A549 (cell line): ENCODE measurements around the gene NEK7. TPM values are rescaled to one million over a fixed set of nuclear protein-coding genes. Genes with fewer than 3 reads are reported as not detected.

ENCODE experiments used
- ATAC-seq, 2 experiments: fragments of 200-7000 bp in 1 of 2; fragments of >200 bp in 1 of 2; cut with Nextera tagmentation in 1 of 2; cut with Tn5 transposase in 1 of 2; 3 replicates each; pipeline versions ENCODE4 v1.8.0 to v1.9.1; 2018 to 2020; ENCODE audit warnings: mild to moderate bottlenecking in 1 of 2, moderate library complexity in 1 of 2
- CTCF ChIA-PET: fragments of 300-600 bp; sonication (Branson Sonifier 250); formaldehyde crosslinking; extraction: SDS; loops from one replicate; lab custom pipeline; 2021; ENCODE audit warnings: antibody characterized with exemption, inconsistent platforms; lab: Yijun Ruan, JAX
- POLR2A ChIA-PET: fragments of 350-600 bp; formaldehyde crosslinking; extraction: SDS; loops from one replicate; lab custom pipeline; 2021; ENCODE audit warnings: antibody characterized with exemption, inconsistent platforms; lab: Yijun Ruan, JAX
- DNase-seq, 2 experiments: peaks; one replicate each; pipeline versions ENCODE4 v3.0.0 to v3.0.0-alpha.2; 2011 to 2016; ENCODE audit warnings: low read depth in 1 of 2, low spot score in 1 of 2
- FAIRE-seq: peaks from 2 replicates; lab custom pipeline; 2011; peaks lifted over from hg19 to GRCh38; lab: Jason Lieb, UNC
- H3K27ac ChIP-seq, 2 experiments: fragments of >200 bp; sonication (Bioruptor Twin); formaldehyde crosslinking; 3 replicates each; pipeline ENCODE4 v1.5.1; 2016 to 2017
- H3K4me1 ChIP-seq: fragments of >200 bp; sonication (Bioruptor Twin); formaldehyde crosslinking; 3 replicates; pipeline ENCODE4 v1.6.1; 2016
- H3K4me2 ChIP-seq: fragments of >200 bp; sonication (Bioruptor Twin); formaldehyde crosslinking; 3 replicates; pipeline ENCODE4 v1.6.1; 2016
- H3K4me3 ChIP-seq: fragments of >200 bp; sonication (Bioruptor Twin); formaldehyde crosslinking; 3 replicates; pipeline ENCODE4 v1.5.1; 2016
- H3K9me3 ChIP-seq: fragments of >200 bp; sonication (Bioruptor Twin); formaldehyde crosslinking; 3 replicates; pipeline ENCODE4 v1.6.1; 2016
- CBX2 ChIP-seq: fragments of 200-600 bp; sonication (generic); IDR thresholded peaks from 2 replicates; pipeline ENCODE4 v1.6.1; 2016; ENCODE audit warnings: low read depth, mild to moderate bottlenecking, borderline replicate concordance
- CHD2 ChIP-seq: fragments of 150-350 bp; IDR thresholded peaks from 2 replicates; pipeline ENCODE4 v1.6.1; 2014; ENCODE audit warnings: low read length; ENCODE audit not compliant: partially characterized antibody
- FOSB ChIP-seq: fragments of 250-450 bp; sonication (Bioruptor Pico); IDR thresholded peaks from 2 replicates; pipeline ENCODE4 v1.5.0; 2020; ENCODE audit warnings: mild to moderate bottlenecking, moderate library complexity
- FOSL2 ChIP-seq, 2 experiments: fragments of 450-650 bp in 1 of 2; fragments of >200 bp in 1 of 2; sonication (Bioruptor Twin) in 1 of 2; formaldehyde crosslinking; IDR thresholded peaks; 2 replicates each; pipeline versions ENCODE4 v1.5.0 to v1.6.1; 2016 to 2020; ENCODE audit warnings: mild to moderate bottlenecking in 1 of 2, moderate library complexity in 1 of 2
- HDAC2 ChIP-seq: fragments of 200-600 bp; sonication (generic); IDR thresholded peaks from 2 replicates; pipeline ENCODE4 v1.6.1; 2016
- HOXB13 ChIP-seq: fragments of 250-450 bp; sonication (Bioruptor Pico); IDR thresholded peaks from 2 replicates; pipeline ENCODE4 v1.5.0; 2020; ENCODE audit warnings: low read depth, mild to moderate bottlenecking, moderate library complexity
- JUNB ChIP-seq: fragments of >200 bp; sonication (Bioruptor Twin); formaldehyde crosslinking; IDR thresholded peaks from 2 replicates; pipeline ENCODE4 v1.6.1; 2016
- KDM1A ChIP-seq: fragments of 200-600 bp; sonication (generic); IDR thresholded peaks from 2 replicates; pipeline ENCODE4 v1.6.1; 2016; ENCODE audit warnings: low read depth, mild to moderate bottlenecking
- KDM5A ChIP-seq: fragments of 200-600 bp; sonication (generic); IDR thresholded peaks from 2 replicates; pipeline ENCODE4 v1.6.1; 2016; ENCODE audit warnings: antibody characterized with exemption, mild to moderate bottlenecking
- NFE2L2 ChIP-seq: fragments of 150-350 bp; conservative IDR thresholded peaks from 2 replicates; pipeline ENCODE4 v1.6.1; 2014; ENCODE audit warnings: low read length
- NPAS2 ChIP-seq: fragments of 250-450 bp; sonication (Bioruptor Pico); IDR thresholded peaks from 2 replicates; pipeline ENCODE4 v1.8.0; 2022; ENCODE audit warnings: mild to moderate bottlenecking, moderate library complexity, borderline replicate concordance
- RAD21 ChIP-seq, 2 experiments: fragments of >200 bp in 1 of 2; sonication (Bioruptor Twin) in 1 of 2; formaldehyde crosslinking in 1 of 2; IDR thresholded peaks in 1 of 2; conservative IDR thresholded peaks in 1 of 2; 2 replicates in 1 of 2; 3 replicates in 1 of 2; pipeline ENCODE4 v1.6.1; 2012 to 2018; ENCODE audit warnings: inconsistent platforms in 1 of 2
- TP53 ChIP-seq: fragments of 250-450 bp; sonication (Bioruptor Pico); IDR thresholded peaks from 2 replicates; pipeline ENCODE4 v1.5.0; 2021; ENCODE audit warnings: mild to moderate bottlenecking, moderate library complexity
- ZC3H11A ChIP-seq: fragments of 450-650 bp; IDR thresholded peaks from 2 replicates; pipeline ENCODE4 v1.6.1; 2014; ENCODE audit warnings: antibody characterized with exemption, mild to moderate bottlenecking
- ZFP36 ChIP-seq: fragments of 450-650 bp; IDR thresholded peaks from 2 replicates; pipeline ENCODE4 v1.6.1; 2014; ENCODE audit warnings: borderline replicate concordance; ENCODE audit not compliant: partially characterized antibody
- WGBS: methylation state at CpG from one replicate; pipeline ENCODE4 v1.1.6; 2017; ENCODE audit errors: missing lambda C conversion rate; 5-methylcytosine and 5-hydroxymethylcytosine counted together
- polyA plus RNA-seq, 4 experiments: library from polyadenylated mRNA; depleted of rRNA in 3 of 4; stranded (reverse); fragments of >200 nt; fragmentation: RNase III in 1 of 4; extraction: RNeasy Plus Mini Kit Qiagen cat#74134 plus additional on column Dnase treatment in 1 of 4; gene quantifications; 2 replicates in 3 of 4; 3 replicates in 1 of 4; pipeline ENCODE4 v1.2.3, GENCODE V29; 2011 to 2017
- TF ChIP-seq, protein P1 (sequence below): fragments of >200 bp; sonication (Bioruptor Twin); formaldehyde crosslinking; IDR thresholded peaks from 2 replicates; pipeline ENCODE4 v1.6.1; 2016
- TF ChIP-seq, protein P2 (sequence below): fragments of 200-600 bp; sonication (generic); IDR thresholded peaks from 2 replicates; pipeline ENCODE4 v1.6.1; 2016; ENCODE audit warnings: antibody characterized with exemption, mild to moderate bottlenecking, moderate library complexity
- TF ChIP-seq, protein P3 (sequence below): fragments of >200 bp; sonication (Bioruptor Twin); formaldehyde crosslinking; IDR thresholded peaks from 3 replicates; pipeline ENCODE4 v1.6.1; 2016

Gene NEK7
- polyA plus RNA-seq, 2 of the 4 experiments (the other 2 are of a cell fraction) = 15.9 to 62.9 TPM

DNA sequence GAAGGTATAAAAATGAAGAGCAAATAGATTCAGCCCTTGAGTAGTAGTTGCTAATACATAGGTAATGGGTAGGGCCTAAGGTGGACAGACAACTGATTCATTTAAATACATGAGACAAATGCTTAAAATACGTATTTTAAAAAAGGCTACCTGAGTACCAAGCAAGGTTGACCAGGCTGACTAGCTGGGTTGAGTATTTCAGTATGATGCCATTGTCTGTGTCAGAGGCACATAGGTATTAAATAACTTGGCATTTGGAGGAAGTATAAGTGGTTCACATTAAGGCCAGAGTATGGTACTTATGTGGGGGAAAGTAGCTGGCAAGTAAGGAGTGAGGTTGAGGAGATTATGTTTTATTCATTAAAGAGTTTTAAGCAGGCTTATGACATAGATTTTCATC lies 19.4 kb downstream of the NEK7 start:
- CTCF ChIA-PET = no interaction called here
- ATAC-seq (no peak), FAIRE-seq (no peak)
- no peak overlapping the region for H3K4me3 ChIP-seq
- TF ChIP-seq, protein P1, sequence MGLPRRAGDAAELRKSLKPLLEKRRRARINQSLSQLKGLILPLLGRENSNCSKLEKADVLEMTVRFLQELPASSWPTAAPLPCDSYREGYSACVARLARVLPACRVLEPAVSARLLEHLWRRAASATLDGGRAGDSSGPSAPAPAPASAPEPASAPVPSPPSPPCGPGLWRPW = no peak
- TF ChIP-seq CBX2 (no peak), HOXB13 (no peak), FOSL2 (IDR thresholded peaks at IDR 0.05) (no peak), FOSL2 (CRISPR knock-in tag; IDR thresholded peaks at IDR 0.05) (no peak), JUNB (no peak), RAD21 (conservative IDR thresholded peaks at IDR 0.05 in 1 of 2, IDR thresholded peaks at IDR 0.05 in 1 of 2) (no peak)
- TF ChIP-seq, all 56 proteins: peak for 0
- H3K4me1 ChIP-seq = peaks cover 24% of the 10 kb centered on the region; the same call in 2 of the 3 replicates
- H3K27ac ChIP-seq = no peak overlapping the region
- no peaks in the 10 kb centered on the region for H3K9me3 ChIP-seq
- WGBS = 94% methylated on average over 1 of the region's 1 CpG
- DNase-seq = no peak
- no peak overlapping the region for H3K4me2 ChIP-seq
- POLR2A ChIA-PET = no interaction called here

DNA sequence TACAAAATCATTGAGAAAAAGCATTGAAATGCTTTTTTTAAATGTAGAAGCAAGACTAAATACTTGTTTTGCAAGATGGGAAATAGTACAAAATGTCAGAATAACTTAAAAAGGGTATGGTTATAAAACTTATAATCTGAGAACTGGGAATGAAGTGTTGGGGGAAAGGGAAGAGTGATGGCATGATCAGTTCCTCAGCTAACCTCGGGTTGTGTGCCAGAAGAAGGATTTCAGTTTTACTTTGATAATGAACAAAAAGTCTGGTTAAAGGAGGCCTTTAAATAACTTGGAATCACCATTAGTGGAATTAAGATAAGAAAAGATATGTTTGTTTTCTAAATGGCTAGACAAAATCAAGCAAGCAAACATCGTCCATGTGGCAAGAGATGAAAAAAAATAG lies 20.7 kb downstream of the NEK7 start:
- no peak for FAIRE-seq
- TF ChIP-seq HDAC2 = no peak
- Histone ChIP-seq H3K4me1 (peaks cover 19% of the 10 kb centered on the region; the same call in 2 of the 3 replicates), H3K9me3 (no peaks in the 10 kb centered on the region), H3K4me2 (no peak overlapping the region), H3K4me3 (no peak overlapping the region), H3K27ac (no peak overlapping the region)
- ChIA-PET CTCF (no interaction called here), POLR2A (no interaction called here)
- no peak for ATAC-seq
- DNase-seq = no peak
- WGBS = 81% methylated on average over 2 of the region's 2 CpGs

DNA sequence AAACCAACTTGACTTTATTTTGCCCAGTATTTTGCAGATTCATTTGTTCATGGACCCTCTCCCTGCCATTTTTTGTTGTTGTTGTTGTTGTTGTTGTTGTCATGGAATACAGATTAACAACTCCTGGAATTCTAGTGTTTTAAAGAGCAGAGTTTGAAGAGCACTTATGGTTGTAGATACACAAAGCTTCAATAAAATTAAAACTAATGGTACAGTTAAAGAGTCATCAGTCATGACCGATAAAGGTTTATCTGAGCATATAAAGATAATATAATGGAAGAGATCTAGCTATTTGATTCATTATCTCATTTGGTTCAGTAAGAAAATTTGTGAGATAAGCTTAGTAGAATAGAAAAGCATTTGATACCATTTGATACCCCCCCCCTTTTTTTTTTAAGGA lies 21.8 kb downstream of the NEK7 start:
- CTCF ChIA-PET = no interaction called here
- Histone ChIP-seq H3K9me3 (no peaks in the 10 kb centered on the region), H3K4me3 (no peak overlapping the region), H3K4me1 (peaks cover 19% of the 10 kb centered on the region; the same call in 2 of the 3 replicates), H3K4me2 (no peak overlapping the region)
- WGBS = 94% methylated on average over 1 of the region's 1 CpG
- POLR2A ChIA-PET = no interaction called here
- FAIRE-seq (no peak), ATAC-seq (no peak)
- TF ChIP-seq, protein P2, sequence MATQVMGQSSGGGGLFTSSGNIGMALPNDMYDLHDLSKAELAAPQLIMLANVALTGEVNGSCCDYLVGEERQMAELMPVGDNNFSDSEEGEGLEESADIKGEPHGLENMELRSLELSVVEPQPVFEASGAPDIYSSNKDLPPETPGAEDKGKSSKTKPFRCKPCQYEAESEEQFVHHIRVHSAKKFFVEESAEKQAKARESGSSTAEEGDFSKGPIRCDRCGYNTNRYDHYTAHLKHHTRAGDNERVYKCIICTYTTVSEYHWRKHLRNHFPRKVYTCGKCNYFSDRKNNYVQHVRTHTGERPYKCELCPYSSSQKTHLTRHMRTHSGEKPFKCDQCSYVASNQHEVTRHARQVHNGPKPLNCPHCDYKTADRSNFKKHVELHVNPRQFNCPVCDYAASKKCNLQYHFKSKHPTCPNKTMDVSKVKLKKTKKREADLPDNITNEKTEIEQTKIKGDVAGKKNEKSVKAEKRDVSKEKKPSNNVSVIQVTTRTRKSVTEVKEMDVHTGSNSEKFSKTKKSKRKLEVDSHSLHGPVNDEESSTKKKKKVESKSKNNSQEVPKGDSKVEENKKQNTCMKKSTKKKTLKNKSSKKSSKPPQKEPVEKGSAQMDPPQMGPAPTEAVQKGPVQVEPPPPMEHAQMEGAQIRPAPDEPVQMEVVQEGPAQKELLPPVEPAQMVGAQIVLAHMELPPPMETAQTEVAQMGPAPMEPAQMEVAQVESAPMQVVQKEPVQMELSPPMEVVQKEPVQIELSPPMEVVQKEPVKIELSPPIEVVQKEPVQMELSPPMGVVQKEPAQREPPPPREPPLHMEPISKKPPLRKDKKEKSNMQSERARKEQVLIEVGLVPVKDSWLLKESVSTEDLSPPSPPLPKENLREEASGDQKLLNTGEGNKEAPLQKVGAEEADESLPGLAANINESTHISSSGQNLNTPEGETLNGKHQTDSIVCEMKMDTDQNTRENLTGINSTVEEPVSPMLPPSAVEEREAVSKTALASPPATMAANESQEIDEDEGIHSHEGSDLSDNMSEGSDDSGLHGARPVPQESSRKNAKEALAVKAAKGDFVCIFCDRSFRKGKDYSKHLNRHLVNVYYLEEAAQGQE = no peak
- TF ChIP-seq ZC3H11A (no peak), NFE2L2 (no peak), CHD2 (no peak), ZFP36 (no peak), KDM1A (no peak), KDM5A (no peak), FOSB (CRISPR knock-in tag) (no peak), TP53 (CRISPR knock-in tag) (no peak), NPAS2 (no peak)
- TF ChIP-seq, protein P3, sequence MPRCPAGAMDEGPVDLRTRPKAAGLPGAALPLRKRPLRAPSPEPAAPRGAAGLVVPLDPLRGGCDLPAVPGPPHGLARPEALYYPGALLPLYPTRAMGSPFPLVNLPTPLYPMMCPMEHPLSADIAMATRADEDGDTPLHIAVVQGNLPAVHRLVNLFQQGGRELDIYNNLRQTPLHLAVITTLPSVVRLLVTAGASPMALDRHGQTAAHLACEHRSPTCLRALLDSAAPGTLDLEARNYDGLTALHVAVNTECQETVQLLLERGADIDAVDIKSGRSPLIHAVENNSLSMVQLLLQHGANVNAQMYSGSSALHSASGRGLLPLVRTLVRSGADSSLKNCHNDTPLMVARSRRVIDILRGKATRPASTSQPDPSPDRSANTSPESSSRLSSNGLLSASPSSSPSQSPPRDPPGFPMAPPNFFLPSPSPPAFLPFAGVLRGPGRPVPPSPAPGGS = no peak
- TF ChIP-seq, all 56 proteins: peak for 0
- H3K27ac ChIP-seq = no peak overlapping the region
- DNase-seq = no peak
